ENCODE measurements around the gene SRXN1. TPM values are rescaled to one million over a fixed set of nuclear protein-coding genes. Genes with fewer than 3 reads are reported as not detected.

Gene SRXN1
- total RNA-seq, 1 experiment from 2014 or later: 839 TPM

DNA sequence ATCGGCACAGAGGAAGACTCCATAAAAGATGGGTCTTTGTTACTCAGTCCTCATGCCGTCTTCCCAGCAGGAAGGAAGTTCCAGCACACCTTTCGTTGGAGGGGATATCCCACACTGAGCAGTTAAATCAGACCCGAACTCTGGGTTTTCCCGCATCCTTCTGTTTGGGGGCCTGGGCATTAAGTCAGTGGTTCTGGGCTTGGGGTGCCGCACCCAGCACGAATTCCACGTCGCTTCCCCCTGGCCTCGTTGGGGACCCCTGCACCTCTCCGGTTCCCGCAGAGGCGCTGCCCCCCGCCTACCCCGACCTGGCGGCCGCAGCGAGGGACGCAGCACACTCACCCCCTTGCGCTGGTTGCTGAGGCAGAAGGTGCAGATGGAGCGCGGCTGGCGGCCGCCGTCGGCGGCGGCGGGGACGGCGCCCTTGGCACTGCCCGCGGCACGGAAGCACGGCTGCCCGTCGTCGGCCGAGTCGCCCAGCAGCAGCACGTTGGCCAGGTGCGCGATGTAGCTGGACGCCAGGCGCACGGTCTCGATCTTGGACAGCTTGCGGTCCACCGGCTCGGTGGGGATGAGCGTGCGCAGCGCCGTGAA lies 43.5 kb downstream of the SRXN1 start:
- DNase-seq (ENCODE audit: extremely low read depth, low read depth): no peak

DNA sequence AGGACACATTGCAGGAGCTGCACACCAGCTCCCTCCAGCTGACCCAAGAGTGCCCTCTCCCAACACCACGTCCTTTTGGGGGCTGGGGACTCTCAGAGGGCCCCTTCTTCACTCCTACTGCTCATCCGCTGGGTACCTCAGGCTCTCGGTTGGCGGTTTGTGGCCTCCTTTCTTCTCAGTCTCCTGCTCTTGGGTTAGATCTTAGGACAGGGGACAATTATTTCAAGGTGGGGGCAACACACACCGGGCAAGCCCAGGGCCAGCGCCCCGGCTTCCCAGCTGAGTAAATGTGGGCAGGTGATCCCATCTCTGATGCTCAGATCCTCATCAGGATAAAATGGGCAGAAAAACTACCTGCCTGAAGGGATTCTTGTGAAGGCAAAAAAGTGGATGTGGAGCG lies 44.0 kb downstream of the SRXN1 start:
- no peak for DNase-seq (ENCODE audit: extremely low read depth, low read depth)

DNA sequence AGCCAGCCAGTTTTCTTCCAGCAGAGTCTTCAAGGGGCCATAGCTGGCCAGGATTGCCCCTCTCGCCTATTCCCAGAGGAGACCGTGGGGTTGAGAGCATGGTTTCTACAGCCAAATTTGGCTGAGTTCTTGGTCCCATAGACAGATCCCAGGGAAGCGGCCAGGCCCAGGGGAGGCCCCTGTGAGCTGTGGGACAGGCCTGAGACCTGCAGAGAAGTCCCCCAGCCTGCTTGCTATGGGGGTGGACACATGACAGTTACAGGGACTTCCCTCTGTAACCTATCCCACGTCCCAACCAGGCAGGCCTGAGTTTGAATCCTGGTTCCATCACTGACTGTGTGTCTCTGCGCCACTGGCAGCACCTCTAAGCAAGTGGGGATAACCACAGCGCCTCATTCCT lies 45.5 kb downstream of the SRXN1 start:
- no peak for DNase-seq (ENCODE audit: extremely low read depth, low read depth)

- no peak for DNase-seq (ENCODE audit: extremely low read depth, low read depth)
Measured at GRCh38 chr20:605237-605636, 47.8 kb downstream of the SRXN1 start.

GRCh38 chr20:603116-603640 lies 49.8 kb downstream of the SRXN1 start:
- no peak for DNase-seq (ENCODE audit: extremely low read depth, low read depth)

DNA sequence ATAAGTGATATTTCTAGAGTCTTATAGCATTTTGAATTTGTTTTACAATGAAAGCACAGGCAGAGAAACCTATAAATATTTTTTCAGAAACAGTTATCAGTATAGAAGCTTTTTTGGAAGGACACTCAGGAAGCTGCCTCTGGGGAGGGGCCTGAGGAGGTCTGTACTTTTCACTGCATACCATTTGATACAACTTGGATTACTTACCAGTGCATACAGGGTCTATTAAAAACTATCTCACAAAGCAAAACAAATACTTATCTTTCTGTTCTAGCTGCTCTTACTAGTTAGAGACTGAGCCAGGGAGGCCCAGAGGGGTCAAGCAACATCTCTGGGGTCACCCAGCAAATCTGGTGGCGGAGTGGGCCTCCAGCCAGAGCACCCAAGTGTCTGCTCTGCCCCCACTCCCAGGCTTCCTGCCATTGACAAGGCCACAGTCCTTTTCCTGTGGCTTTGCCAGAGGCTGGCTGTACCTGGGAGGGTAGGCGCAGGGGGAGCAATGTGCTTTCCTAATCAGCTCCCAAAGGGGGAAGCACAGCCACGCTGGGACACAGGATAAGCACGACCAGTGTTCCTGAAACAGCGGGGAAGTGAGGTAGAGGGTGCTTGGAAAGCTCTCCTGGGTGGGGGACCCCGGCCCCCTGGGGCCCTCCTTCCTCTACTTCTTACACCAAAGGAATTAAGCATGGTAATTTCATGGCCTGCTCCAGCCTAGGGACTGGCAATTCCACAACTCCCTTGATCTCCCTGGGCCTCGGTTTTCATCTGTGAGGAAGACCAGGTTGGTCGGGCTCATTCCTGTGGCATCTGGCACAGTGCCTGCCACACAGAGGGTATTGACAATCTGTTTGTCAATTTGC lies 50.7 kb downstream of the SRXN1 start:
- DNase-seq (ENCODE audit: extremely low read depth, low read depth): no peak

- DNase-seq (ENCODE audit: extremely low read depth, low read depth): no peak
Measured at GRCh38 chr20:600736-601135, 52.3 kb downstream of the SRXN1 start.

DNA sequence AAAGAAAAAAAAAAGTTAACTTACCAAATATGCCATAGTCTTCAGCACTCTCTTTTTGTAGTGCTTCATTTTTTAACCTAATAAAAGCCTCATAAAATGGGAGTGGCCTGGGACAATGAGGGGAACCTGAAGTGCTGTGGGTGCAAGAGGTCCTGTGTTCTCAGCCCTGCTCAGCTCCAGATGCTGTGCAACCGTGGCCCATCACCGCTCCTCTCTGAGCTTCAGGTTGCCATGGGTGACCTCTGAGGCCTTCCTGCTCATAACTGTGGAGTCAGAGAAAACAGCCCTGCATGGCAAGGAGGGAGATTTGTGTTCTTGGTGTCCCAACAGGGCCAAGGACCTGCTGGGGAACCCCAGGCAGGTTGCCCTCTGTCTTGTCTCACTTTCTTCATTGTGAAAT lies 52.9 kb downstream of the SRXN1 start:
- DNase-seq (ENCODE audit: extremely low read depth, low read depth): no peak

DNA sequence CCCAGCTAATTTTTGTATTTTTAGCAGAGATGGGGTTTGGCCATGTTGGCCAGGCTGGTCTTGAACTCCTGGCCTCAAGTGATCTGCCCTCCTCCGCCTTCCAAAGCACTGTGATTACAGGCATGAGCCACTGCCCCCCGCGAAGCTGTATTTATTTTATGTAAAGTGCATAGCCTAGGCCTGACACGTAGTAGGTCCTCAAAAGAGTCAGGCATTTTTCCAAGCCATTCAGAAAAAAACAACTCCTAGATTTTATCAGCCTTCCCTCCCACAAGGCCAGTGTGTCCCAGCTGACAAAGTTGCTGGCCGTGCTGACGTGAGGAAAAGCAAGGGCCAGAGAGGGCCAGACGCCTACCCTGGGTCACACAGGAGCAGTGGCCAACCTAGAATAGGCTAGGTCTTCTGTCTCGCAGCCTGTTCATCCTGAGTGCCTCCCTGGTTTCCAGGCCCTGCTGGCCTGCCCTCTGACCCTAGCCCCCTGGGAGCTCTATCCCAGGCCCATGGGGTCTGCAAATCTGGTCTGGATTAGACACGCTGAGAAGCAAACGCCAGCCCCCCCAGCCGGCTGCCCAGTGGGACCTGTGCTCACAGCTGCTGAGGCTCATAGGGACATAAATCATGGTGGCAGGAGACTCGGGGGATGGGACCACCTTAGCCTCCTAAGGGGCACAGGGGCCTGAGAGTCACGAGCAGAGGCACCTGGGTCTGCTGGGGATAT lies 54.7 kb downstream of the SRXN1 start:
- DNase-seq (ENCODE audit: extremely low read depth, low read depth): no peak

GRCh38 chr20:597560-597959 lies 55.4 kb downstream of the SRXN1 start:
- no peak for DNase-seq (ENCODE audit: extremely low read depth, low read depth)

Other genes with a start within 250 kb of the SRXN1 start
- gene RBCK1, start 244.9 kb downstream of the SRXN1 start, total RNA-seq (2014; rRNA removed; shearing (Covaris generic)): 211 and 227 TPM in 2 replicates
- gene TBC1D20, start 190.7 kb downstream of the SRXN1 start, total RNA-seq (2014; rRNA removed; shearing (Covaris generic)): 24.6 and 27.5 TPM in 2 replicates
- gene CSNK2A1, start 109.4 kb downstream of the SRXN1 start, total RNA-seq (2014; rRNA removed; shearing (Covaris generic)): 108 and 124 TPM in 2 replicates
- gene TCF15, start 42.9 kb downstream of the SRXN1 start, total RNA-seq (2014; rRNA removed; shearing (Covaris generic)): 0.32 TPM in 1 of 2 replicates, not detected in the other
- gene SCRT2, start 22.6 kb upstream of the SRXN1 start, total RNA-seq (2014; rRNA removed; shearing (Covaris generic)): not detected in 2 replicates
- 0.02 TPM in 1 of 2 replicates, not detected in the other for gene SLC52A3, start 115.3 kb upstream of the SRXN1 start, total RNA-seq (2014; rRNA removed; shearing (Covaris generic))
- gene FAM110A, start 180.5 kb upstream of the SRXN1 start, total RNA-seq (2014; rRNA removed; shearing (Covaris generic)): 2.6 and 3.7 TPM in 2 replicates

Measured in NCI-H460 (cell line).